Sigmoid colon (tissue), 7 donors: ENCODE data around the gene EPN2. TPM values are rescaled to one million over a fixed set of nuclear protein-coding genes. Genes with fewer than 3 reads are reported as not detected.

Source experiments
- DNase-seq: peaks from one replicate; pipeline ENCODE4 v3.0.0-alpha.2; 2019
- H3K27ac ChIP-seq, 4 donors: fragments of 200-600 bp; sonication (generic); one replicate each; pipeline ENCODE4 v1.5.1; 2016 to 2019; ENCODE audit warnings: mild to moderate bottlenecking in 1 of 4
- H3K27me3 ChIP-seq, 3 donors: fragments of 200-600 bp; sonication (generic); one replicate each; pipeline ENCODE4 v1.5.1; 2019; ENCODE audit warnings: mild to moderate bottlenecking in 1 of 3
- H3K36me3 ChIP-seq, 4 donors: fragments of 200-600 bp; sonication (generic); one replicate each; pipeline ENCODE4 v1.5.1; 2016 to 2019
- H3K4me1 ChIP-seq, 4 donors: fragments of 200-600 bp; sonication (generic); one replicate each; pipeline ENCODE4 v1.5.1; 2017 to 2019
- H3K4me3 ChIP-seq, 4 donors: fragments of 200-600 bp; sonication (generic); one replicate each; pipeline ENCODE4 v1.5.1; 2017 to 2019; ENCODE audit warnings: mild to moderate bottlenecking in 2 of 4, moderate library complexity in 1 of 4
- H3K9me3 ChIP-seq, 4 donors: fragments of 200-600 bp in 3 of 4; sonication (generic) in 3 of 4; one replicate each; pipeline versions ENCODE4 v1.5.1 to v1.6.1; 2013 to 2019
- EP300 ChIP-seq, 4 donors: sonication (generic); formaldehyde crosslinking; IDR thresholded peaks; one replicate each; pipeline ENCODE4 v1.6.1; 2017; ENCODE audit warnings: antibody characterized with exemption in 4 of 4
- POLR2A ChIP-seq, 2 donors: fragments of 450-650 bp; IDR thresholded peaks; one replicate each; pipeline ENCODE4 v1.6.1; 2016; ENCODE audit warnings: antibody characterized with exemption in 2 of 2, mild to moderate bottlenecking in 2 of 2, moderate library complexity in 2 of 2
- POLR2AphosphoS5 ChIP-seq, 4 donors: sonication (generic); formaldehyde crosslinking; IDR thresholded peaks; one replicate each; pipeline ENCODE4 v1.6.1; 2017; ENCODE audit warnings: antibody characterized with exemption in 4 of 4
- WGBS, 2 donors: extraction: QIAGEN DNeasy Blood & Tissue Kit; methylation state at CpG; one replicate each; pipeline ENCODE4 v1.1.7; 2013; 5-methylcytosine and 5-hydroxymethylcytosine counted together
- intact Hi-C: fragments of 100-400 bp; cut with DNase I; formaldehyde crosslinking; loops from one replicate; pipeline ENCODE4 v1.15.1; 2023
- polyA plus RNA-seq, 3 donors: library from polyadenylated mRNA; stranded (reverse); fragments of 200-250 nt; gene quantifications; one replicate each; pipeline ENCODE4 v1.2.3, GENCODE V29; 2013
- total RNA-seq, 4 donors: library from RNA; depleted of rRNA; stranded (reverse); fragments of >200 nt; gene quantifications; one replicate each; pipeline ENCODE4 v1.1.0, GENCODE V29; 2016
- TF ChIP-seq, protein P1 (sequence below), 4 experiments: fragments of 450-650 bp in 3 of 4; fragments of 200-600 bp in 1 of 4; IDR thresholded peaks; one replicate each; pipeline ENCODE4 v1.5.1; 2016 to 2019; ENCODE audit warnings: antibody characterized with exemption in 4 of 4, mild to moderate bottlenecking in 3 of 4, moderate library complexity in 2 of 4
- donor health status: healthy with polysubstance abuse.
- donor health status: Bipolar disorder and iron deficiency.
- donor health status: healthy.

The EPN2 gene
- total and polyA plus RNA-seq, 7 donors: 12.0 to 55.4 (median 31.7) TPM

DNA sequence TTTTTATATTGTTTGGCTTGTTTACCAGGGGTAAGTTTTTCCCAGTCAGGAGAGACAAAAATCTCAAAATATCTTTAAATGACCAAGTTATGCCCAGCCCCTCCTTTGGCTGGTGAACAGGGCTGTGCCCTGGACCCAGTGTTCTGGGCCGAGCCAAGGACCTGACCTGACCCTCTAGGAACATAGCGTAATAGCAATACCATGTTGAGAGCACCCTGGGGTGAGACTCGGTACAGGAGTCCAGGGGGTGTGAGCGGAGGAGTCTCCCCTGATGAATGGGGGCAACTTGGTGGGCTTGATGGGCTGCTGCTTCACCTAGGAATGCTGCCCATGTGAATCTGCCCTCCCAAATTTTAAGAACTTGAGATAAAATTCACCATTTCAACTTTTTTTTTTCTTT lies 77.9 kb downstream of the EPN2 start:
- Histone ChIP-seq H3K27ac (no peak overlapping the region), H3K9me3 (no peaks in the 10 kb centered on the region), H3K27me3 (no peaks in the 10 kb centered on the region), H3K36me3 (peaks cover 9 to 42% (median 34%) of the 10 kb centered on the region in 4 donors), H3K4me3 (no peak overlapping the region), H3K4me1 (peaks cover 0 to 27% (median 6%) of the 10 kb centered on the region in 4 donors)
- TF ChIP-seq EP300 (IDR thresholded peaks at IDR 0.05) (no peak), POLR2AphosphoS5 (IDR thresholded peaks at IDR 0.05) (no peak), POLR2A (IDR thresholded peaks at IDR 0.05) (no peak)
- TF ChIP-seq, protein P1, sequence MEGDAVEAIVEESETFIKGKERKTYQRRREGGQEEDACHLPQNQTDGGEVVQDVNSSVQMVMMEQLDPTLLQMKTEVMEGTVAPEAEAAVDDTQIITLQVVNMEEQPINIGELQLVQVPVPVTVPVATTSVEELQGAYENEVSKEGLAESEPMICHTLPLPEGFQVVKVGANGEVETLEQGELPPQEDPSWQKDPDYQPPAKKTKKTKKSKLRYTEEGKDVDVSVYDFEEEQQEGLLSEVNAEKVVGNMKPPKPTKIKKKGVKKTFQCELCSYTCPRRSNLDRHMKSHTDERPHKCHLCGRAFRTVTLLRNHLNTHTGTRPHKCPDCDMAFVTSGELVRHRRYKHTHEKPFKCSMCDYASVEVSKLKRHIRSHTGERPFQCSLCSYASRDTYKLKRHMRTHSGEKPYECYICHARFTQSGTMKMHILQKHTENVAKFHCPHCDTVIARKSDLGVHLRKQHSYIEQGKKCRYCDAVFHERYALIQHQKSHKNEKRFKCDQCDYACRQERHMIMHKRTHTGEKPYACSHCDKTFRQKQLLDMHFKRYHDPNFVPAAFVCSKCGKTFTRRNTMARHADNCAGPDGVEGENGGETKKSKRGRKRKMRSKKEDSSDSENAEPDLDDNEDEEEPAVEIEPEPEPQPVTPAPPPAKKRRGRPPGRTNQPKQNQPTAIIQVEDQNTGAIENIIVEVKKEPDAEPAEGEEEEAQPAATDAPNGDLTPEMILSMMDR (IDR thresholded peaks at IDR 0.05): no peak
- DNase-seq: peak; percentile 21
- WGBS, 2 donors: 95 to 98% methylated on average over 4 of the region's 4 CpGs
- intact Hi-C loops: no loop called here

DNA sequence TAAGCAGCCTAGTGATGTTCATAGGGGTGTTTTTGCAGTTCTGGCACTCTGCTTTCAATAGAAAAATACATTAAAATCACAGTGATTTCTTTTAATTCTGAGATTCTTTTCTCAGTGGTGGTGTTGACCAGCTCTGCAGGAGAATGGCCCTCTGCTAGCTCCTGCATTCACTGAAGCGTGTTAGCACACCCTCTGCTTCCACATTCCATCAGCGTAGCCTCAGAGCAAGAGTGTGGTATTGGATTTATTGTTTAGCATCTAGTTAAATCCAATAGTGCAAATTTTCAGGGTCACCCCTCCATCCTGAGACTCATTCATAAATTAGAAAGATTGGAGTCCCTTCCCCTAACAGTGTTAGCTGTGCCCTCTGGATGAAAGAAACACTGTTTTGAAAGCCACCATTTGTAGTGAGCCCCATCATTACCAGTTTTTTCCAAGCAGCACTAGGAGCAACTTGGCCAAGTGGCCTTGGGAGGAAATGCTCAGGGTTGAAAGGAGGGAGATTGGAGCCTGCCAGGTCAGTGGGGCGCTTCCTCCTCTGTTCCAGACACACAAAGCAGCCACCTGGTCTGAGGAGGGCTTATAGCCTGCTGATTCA lies 79.7 kb downstream of the EPN2 start:
- Histone ChIP-seq H3K27ac (peak overlapping the region in 3 of 4 donors; percentile 49 to 59 (median 49)), H3K36me3 (peaks cover 9 to 32% (median 31%) of the 10 kb centered on the region in 4 donors), H3K4me1 (peaks cover 0 to 27% (median 6%) of the 10 kb centered on the region in 4 donors), H3K27me3 (no peaks in the 10 kb centered on the region), H3K9me3 (no peaks in the 10 kb centered on the region), H3K4me3 (no peak overlapping the region)
- 67 to 76% methylated on average over 3 of the region's 3 CpGs for WGBS, 2 donors
- intact Hi-C loops: no loop called here
- TF ChIP-seq POLR2AphosphoS5 (IDR thresholded peaks at IDR 0.05): no peak
- TF ChIP-seq, protein P1 (IDR thresholded peaks at IDR 0.05): no peak
- TF ChIP-seq EP300 (IDR thresholded peaks at IDR 0.05): no peak
- TF ChIP-seq POLR2A (IDR thresholded peaks at IDR 0.05): no peak
- peak; percentile 4 for DNase-seq

DNA sequence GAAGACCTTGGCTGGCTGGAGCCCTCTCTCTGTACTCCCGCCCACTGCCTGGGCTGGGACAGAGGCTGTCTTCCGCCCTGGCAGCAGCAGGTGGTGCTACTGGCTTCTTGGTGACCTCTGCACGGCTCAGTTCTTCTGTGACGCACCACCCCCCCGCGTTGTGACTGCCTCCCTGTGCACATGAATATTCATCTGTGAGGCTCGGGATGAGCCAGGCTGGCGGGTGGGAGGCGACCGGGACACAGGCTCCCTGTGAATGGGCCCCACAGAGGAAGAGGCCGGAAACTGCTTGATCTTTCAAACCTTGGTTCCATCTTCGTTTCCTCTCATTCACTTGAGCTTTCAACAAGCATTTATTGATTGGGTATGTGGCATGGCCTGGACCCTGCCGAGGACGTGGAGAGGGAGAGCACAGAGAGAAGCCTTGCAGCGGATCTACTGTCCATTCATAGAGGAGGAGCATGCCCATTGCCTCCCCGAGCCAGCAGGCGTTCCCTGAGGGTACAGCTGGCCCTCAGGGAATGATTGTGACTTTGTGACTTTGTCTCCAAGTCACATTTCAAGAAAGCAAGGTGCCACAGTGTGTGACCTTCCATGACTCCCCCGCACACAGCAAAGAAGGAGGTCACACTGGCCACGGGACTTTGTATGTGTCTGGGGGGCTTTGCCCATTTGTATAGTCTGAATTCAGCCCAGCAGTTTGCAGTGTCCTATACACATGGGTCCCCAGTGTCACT lies 80.4 kb downstream of the EPN2 start:
- intact Hi-C loops: no loop called here
- peak in 2 of 4 donors; percentile 33 to 41 for TF ChIP-seq POLR2AphosphoS5 (IDR thresholded peaks at IDR 0.05)
- TF ChIP-seq POLR2A (IDR thresholded peaks at IDR 0.05): no peak
- TF ChIP-seq, protein P1 (IDR thresholded peaks at IDR 0.05): peak in 1 of 4 experiments; percentile 13
- TF ChIP-seq EP300 (IDR thresholded peaks at IDR 0.05): no peak
- Histone ChIP-seq H3K9me3 (no peaks in the 10 kb centered on the region), H3K4me3 (no peak overlapping the region), H3K27ac (peak overlapping the region; percentile 40 to 59 (median 49)), H3K36me3 (peaks cover 4 to 31% (median 24%) of the 10 kb centered on the region in 4 donors), H3K4me1 (peaks cover 0 to 27% (median 6%) of the 10 kb centered on the region in 4 donors), H3K27me3 (no peaks in the 10 kb centered on the region)
- peak; percentile 90 for DNase-seq
- WGBS, 2 donors: 34 to 57% methylated on average over 19 of the region's 19 CpGs

DNA sequence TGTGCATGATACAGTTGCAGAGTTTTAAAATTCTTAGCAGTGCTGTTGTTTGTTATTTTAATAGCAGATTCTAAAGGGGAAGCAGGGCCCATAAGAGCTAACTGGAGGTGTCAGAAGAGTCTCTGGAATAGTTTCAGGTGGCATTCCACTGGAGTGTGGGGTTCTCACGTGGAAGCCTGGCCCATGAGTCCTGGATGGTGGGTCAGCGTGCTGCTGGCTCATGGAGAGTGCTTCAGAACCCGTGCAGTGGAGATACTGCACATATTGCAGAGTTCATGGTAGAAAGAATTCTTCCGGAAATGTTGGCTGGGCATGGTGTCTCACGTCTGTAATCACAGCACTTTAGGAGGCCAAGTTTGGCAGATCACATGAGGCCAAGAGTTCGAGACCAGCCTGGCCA lies 81.4 kb downstream of the EPN2 start:
- Histone ChIP-seq H3K9me3 (no peaks in the 10 kb centered on the region), H3K4me3 (no peak overlapping the region), H3K4me1 (peaks cover 0 to 20% (median 6%) of the 10 kb centered on the region in 4 donors), H3K27me3 (no peaks in the 10 kb centered on the region), H3K27ac (no peak overlapping the region), H3K36me3 (peaks cover 0 to 22% (median 13%) of the 10 kb centered on the region in 4 donors)
- intact Hi-C loops: no loop called here
- WGBS, 2 donors: 89 to 90% methylated on average over 6 of the region's 6 CpGs
- TF ChIP-seq POLR2AphosphoS5 (IDR thresholded peaks at IDR 0.05) (no peak), EP300 (IDR thresholded peaks at IDR 0.05) (no peak), POLR2A (IDR thresholded peaks at IDR 0.05) (no peak)
- TF ChIP-seq, protein P1 (IDR thresholded peaks at IDR 0.05): no peak
- DNase-seq: peak; percentile 38
